Esophagus (tissue), 2 donors: ENCODE data around the gene TDP1. TPM values are rescaled to one million over a fixed set of nuclear protein-coding genes. Genes with fewer than 3 reads are reported as not detected.

Experiments
- H3K27ac ChIP-seq, 2 donors: one replicate each; pipeline ENCODE4 v1.5.1; 2013; ENCODE audit warnings: low read depth in 2 of 2, mild to moderate bottlenecking in 2 of 2, inconsistent platforms in 1 of 2, low read length in 1 of 2, moderate library complexity in 1 of 2
- H3K27me3 ChIP-seq, 2 donors: one replicate each; pipeline ENCODE4 v1.6.1; 2013; ENCODE audit warnings: low read length in 2 of 2, control low read depth in 1 of 2, mild to moderate bottlenecking in 1 of 2; ENCODE audit not compliant: insufficient read depth in 2 of 2, control insufficient read depth in 1 of 2
- H3K36me3 ChIP-seq, 2 donors: one replicate each; pipeline ENCODE4 v1.6.1; 2013; ENCODE audit warnings: low read length in 1 of 2; ENCODE audit not compliant: control insufficient read depth in 2 of 2, insufficient read depth in 2 of 2
- H3K4me1 ChIP-seq, 2 donors: one replicate each; pipeline ENCODE4 v1.6.1; 2013; ENCODE audit warnings: low read length in 1 of 2; ENCODE audit not compliant: control insufficient read depth in 2 of 2, insufficient read depth in 2 of 2
- H3K4me3 ChIP-seq, 2 donors: one replicate each; pipeline ENCODE4 v1.5.1; 2013; ENCODE audit warnings: low read length in 2 of 2, mild to moderate bottlenecking in 2 of 2, low read depth in 1 of 2, moderate library complexity in 1 of 2
- H3K9me3 ChIP-seq, 2 donors: one replicate each; pipeline ENCODE4 v1.6.1; 2013; ENCODE audit warnings: mild to moderate bottlenecking in 2 of 2, low read depth in 1 of 2, low read length in 1 of 2, moderate library complexity in 1 of 2; ENCODE audit not compliant: control insufficient read depth in 2 of 2, insufficient read depth in 1 of 2
- WGBS, 2 donors: extraction: QIAGEN DNeasy Blood & Tissue Kit; methylation state at CpG; one replicate each; pipeline ENCODE4 v1.1.7; 2013; 5-methylcytosine and 5-hydroxymethylcytosine counted together
- polyA plus RNA-seq, 2 donors: library from polyadenylated mRNA; stranded (reverse); fragments of 200-250 nt; gene quantifications; one replicate each; pipeline ENCODE4 v1.2.3, GENCODE V29; 2013
- donor health status: healthy with polysubstance abuse.
- donor health status: Bipolar disorder and iron deficiency.

TDP1 gene
- polyA plus RNA-seq, 2 donors, result 2.8 to 7.6 TPM

DNA sequence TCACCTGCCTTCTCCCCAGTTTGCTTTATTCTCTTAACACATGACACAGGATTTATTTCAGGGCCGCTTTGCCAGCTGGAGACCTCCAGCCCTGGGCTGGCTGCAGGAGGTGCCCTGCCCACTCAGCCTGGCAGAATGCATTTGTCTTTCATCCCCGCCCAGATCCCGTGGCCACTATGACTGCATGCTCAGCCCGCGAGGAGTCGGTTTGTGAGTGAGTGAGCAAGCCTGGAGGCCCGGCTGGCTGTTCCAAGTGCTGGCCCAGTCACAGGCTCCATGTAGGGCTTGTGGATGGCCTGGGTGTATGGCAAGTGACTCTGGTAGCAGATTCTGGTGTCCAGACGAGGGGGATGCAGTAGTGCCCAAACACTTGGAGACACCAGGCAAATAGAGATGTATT is 2.1 kb downstream of the TDP1 start:
- no peak overlapping the region for H3K4me3 ChIP-seq
- H3K4me1 ChIP-seq, result peaks cover 0 to 2% of the 10 kb centered on the region in 2 donors
- 90 to 92% methylated on average over 8 of the region's 8 CpGs for WGBS, 2 donors
- no peak overlapping the region for H3K27ac ChIP-seq
- no peaks in the 10 kb centered on the region for H3K27me3 ChIP-seq
- H3K36me3 ChIP-seq, result peaks cover 0 to 7% of the 10 kb centered on the region in 2 donors
- H3K9me3 ChIP-seq, result peaks cover 0 to 2% of the 10 kb centered on the region in 2 donors

GRCh38 chr14:89958966-89959365 is 3.2 kb downstream of the TDP1 start:
- Histone ChIP-seq H3K4me1 (peaks cover 0 to 2% of the 10 kb centered on the region in 2 donors), H3K36me3 (peaks cover 7 to 10% of the 10 kb centered on the region in 2 donors), H3K9me3 (peaks cover 0 to 2% of the 10 kb centered on the region in 2 donors), H3K27ac (no peak overlapping the region), H3K27me3 (no peaks in the 10 kb centered on the region), H3K4me3 (no peak overlapping the region)
- 75 to 76% methylated on average over 1 of the region's 1 CpG for whole genome bisulfite sequencing, 2 donors

DNA sequence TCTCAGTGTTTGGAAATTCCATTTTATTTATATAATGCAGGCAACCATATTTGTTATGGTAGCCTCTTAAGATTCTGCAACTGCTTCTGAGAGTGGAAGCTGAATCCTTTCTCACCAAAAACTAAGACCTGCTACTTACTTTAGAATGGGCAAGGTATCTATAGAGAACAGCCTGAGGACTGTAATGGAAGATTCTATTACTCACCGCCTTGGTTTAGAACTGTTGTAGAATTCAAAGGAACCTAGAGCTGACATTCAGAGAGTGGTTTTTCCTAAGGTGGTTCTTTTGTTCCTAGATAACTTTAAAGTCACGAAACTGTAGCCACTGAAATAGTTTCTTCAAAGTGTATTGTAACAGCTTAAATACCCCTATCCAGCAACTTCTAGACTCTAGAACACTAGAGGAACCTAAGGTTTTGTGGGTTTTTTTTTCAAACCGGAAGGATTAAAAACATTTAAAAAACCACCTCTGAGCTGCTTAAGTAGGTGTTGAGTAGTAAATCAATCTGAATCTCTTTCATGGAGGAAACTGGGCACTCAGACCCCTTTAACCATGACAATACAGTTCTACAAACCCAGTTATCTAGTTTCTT is 4.2 kb downstream of the TDP1 start:
- H3K4me1 ChIP-seq, result peaks cover 0 to 2% of the 10 kb centered on the region in 2 donors
- H3K36me3 ChIP-seq, result peaks cover 7 to 10% of the 10 kb centered on the region in 2 donors
- H3K4me3 ChIP-seq, result no peak overlapping the region
- 88 to 89% methylated on average over 3 of the region's 3 CpGs for WGBS, 2 donors
- H3K27ac ChIP-seq, result no peak overlapping the region
- H3K27me3 ChIP-seq, result no peaks in the 10 kb centered on the region
- H3K9me3 ChIP-seq, result peaks cover 0 to 2% of the 10 kb centered on the region in 2 donors

DNA sequence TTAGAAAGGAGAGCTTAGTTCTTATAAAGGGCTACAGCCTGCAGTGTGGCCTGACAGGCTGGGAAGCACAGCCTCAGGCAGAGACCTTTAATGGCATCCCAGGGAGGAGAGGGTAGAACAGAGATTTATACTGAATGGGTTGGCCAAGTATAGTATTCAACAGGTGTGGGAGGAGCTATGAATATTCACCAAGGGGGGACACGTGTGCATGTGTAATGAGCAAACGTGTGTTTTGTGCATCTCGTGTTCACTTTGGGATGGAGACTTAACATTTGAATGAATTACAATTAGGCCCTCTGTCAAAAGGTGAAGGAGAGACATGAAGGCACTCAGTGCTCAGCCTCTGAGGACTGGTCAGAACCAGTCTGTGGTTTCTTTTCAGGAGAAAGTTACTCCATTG is 5.2 kb downstream of the TDP1 start:
- Histone ChIP-seq H3K4me3 (no peak overlapping the region), H3K27ac (no peak overlapping the region), H3K9me3 (peaks cover 0 to 2% of the 10 kb centered on the region in 2 donors), H3K27me3 (no peaks in the 10 kb centered on the region), H3K36me3 (peaks cover 7 to 10% of the 10 kb centered on the region in 2 donors), H3K4me1 (peaks cover 0 to 2% of the 10 kb centered on the region in 2 donors)
- 80 to 85% methylated on average over 3 of the region's 3 CpGs for WGBS, 2 donors

DNA sequence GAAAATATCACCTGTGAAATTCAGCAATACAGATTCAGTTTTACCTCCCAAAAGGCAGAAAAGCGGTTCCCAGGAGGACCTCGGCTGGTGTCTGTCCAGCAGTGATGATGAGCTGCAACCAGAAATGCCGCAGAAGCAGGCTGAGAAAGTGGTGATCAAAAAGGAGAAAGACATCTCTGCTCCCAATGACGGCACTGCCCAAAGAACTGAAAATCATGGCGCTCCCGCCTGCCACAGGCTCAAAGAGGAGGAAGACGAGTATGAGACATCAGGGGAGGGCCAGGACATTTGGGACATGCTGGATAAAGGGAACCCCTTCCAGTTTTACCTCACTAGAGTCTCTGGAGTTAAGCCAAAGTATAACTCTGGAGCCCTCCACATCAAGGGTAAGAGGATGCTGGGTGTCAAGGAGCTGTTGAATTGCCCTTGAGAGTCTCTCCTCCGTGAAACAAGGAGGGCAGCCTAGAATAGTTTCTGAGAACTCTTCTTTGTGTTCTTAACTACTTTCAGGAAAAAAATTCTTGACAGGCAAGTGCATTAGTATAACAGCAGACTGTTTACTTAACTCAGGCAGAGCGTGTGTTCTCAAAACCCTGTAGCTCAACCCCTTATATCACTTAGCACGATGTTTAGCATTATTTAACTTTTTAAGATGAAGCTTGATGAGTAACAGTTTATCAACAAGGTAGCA is 7.7 kb downstream of the TDP1 start:
- Histone ChIP-seq H3K36me3 (peaks cover 8 to 9% of the 10 kb centered on the region in 2 donors), H3K4me3 (no peak overlapping the region), H3K9me3 (no peaks in the 10 kb centered on the region), H3K27me3 (no peaks in the 10 kb centered on the region), H3K27ac (no peak overlapping the region), H3K4me1 (no peaks in the 10 kb centered on the region)
- WGBS, 2 donors, result 95 to 97% methylated on average over 10 of the region's 10 CpGs

DNA sequence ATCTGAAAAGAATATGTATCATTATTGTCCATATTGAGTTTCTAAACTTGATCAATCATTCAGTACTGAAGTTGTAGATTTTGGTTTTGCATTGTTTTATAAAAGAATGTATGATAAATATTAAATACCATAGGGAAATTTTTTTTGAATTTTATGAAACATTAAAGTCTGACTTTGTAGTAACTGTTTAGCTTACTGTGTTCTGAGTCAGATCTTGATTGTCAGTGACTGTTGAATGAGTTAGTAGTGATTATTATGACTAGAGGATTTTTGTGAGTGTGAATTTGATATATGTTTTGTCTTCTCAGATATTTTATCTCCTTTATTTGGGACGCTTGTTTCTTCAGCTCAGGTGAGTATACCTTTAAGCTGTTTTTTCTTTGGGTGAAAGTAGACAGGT is 10.1 kb downstream of the TDP1 start:
- no peak overlapping the region for H3K4me3 ChIP-seq
- WGBS, 2 donors, result 97 to 100% methylated on average over 1 of the region's 1 CpG

GRCh38 chr14:89973234-89973823 is 17.6 kb downstream of the TDP1 start:
- Histone ChIP-seq H3K9me3 (no peaks in the 10 kb centered on the region), H3K36me3 (peaks cover 8 to 20% of the 10 kb centered on the region in 2 donors), H3K27me3 (no peaks in the 10 kb centered on the region), H3K27ac (no peak overlapping the region), H3K4me1 (no peaks in the 10 kb centered on the region), H3K4me3 (no peak overlapping the region)
- 60 to 67% methylated on average over 7 of the region's 7 CpGs for WGBS, 2 donors

More for the DNA sequence above, 10.1 kb downstream of the TDP1 start:
- H3K27me3 ChIP-seq, result no peaks in the 10 kb centered on the region
- H3K27ac ChIP-seq, result no peak overlapping the region
- no peaks in the 10 kb centered on the region for H3K9me3 ChIP-seq
- H3K36me3 ChIP-seq, result peaks cover 10 to 13% of the 10 kb centered on the region in 2 donors
- no peaks in the 10 kb centered on the region for H3K4me1 ChIP-seq

DNA sequence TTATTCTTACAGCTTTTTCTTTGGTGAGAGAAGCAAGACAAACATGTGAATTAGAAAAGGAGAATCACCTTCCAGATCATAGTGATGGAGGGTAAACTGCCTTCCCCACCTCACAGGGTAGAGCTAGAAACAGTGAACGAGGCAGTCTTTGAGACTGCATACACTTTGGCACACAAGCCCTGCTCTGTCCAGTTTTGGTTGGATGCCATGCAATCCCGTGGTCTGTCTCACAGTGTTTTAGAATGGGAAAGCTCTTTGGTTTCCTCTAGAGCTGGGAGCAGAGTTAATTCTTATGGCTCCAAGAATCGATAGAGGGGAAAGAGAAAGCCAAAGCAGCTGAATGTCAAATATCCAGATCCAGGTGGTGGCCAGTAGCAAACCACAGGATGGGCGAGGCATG is 21.9 kb downstream of the TDP1 start:
- H3K36me3 ChIP-seq, result peaks cover 5 to 14% of the 10 kb centered on the region in 2 donors
- H3K4me1 ChIP-seq, result no peaks in the 10 kb centered on the region
- H3K27me3 ChIP-seq, result no peaks in the 10 kb centered on the region
- 90 to 98% methylated on average over 4 of the region's 4 CpGs for WGBS, 2 donors
- H3K9me3 ChIP-seq, result no peaks in the 10 kb centered on the region
- H3K4me3 ChIP-seq, result no peak overlapping the region
- no peak overlapping the region for H3K27ac ChIP-seq

GRCh38 chr14:89978656-89979055 is 22.9 kb downstream of the TDP1 start:
- H3K9me3 ChIP-seq, result no peaks in the 10 kb centered on the region
- 82 to 83% methylated on average over 4 of the region's 4 CpGs for WGBS, 2 donors
- H3K36me3 ChIP-seq, result peaks cover 5 to 14% of the 10 kb centered on the region in 2 donors
- H3K27ac ChIP-seq, result no peak overlapping the region
- H3K4me3 ChIP-seq, result no peak overlapping the region
- no peaks in the 10 kb centered on the region for H3K4me1 ChIP-seq
- H3K27me3 ChIP-seq, result no peaks in the 10 kb centered on the region
